ENCODE results near the gene IRF6. TPM values are rescaled to one million over a fixed set of nuclear protein-coding genes. Genes with fewer than 3 reads are reported as not detected.
A peak's percentile ranks its signal among the peaks of the same experiment; 100 is the strongest.

The IRF6 gene
- total RNA-seq, 2 experiments from 2014 or later = not detected

- H3K27ac ChIP-seq (ENCODE audit: low read depth, low read length, poor library complexity, severe bottlenecking) = peak overlapping the region; percentile 40
Observed at GRCh38 chr1:209775678-209776077, 30.3 kb downstream of the IRF6 start.

GRCh38 chr1:209774592-209774991 lies 31.4 kb downstream of the IRF6 start:
- H2AFZ ChIP-seq (ENCODE audit: low read length) = no peak overlapping the region
- TF ChIP-seq EZH2phosphoT487 (IDR thresholded peaks at IDR 0.05; ENCODE audit: borderline replicate concordance, low read depth, low read length) (no peak), CTCF (conservative IDR thresholded peaks at IDR 0.05; ENCODE audit: low read length) (no peak)
- BruUV-seq (replicated peaks) = no TSS peak
- peak overlapping the region; percentile 40 for H3K27ac ChIP-seq (ENCODE audit: low read depth, low read length, poor library complexity, severe bottlenecking)
- intact Hi-C loops (cut with micrococcal nuclease; ENCODE audit: unreplicated experiment) = no loop called here
- H3K79me2 ChIP-seq (ENCODE audit: insufficient read depth, low read depth, low read length) = no peaks in the 10 kb centered on the region
- DNase-seq (ENCODE audit: low spot score) = peak; percentile 44
- H3K36me3 ChIP-seq (ENCODE audit: insufficient read depth, low read length) = peaks cover 43% of the 10 kb centered on the region
- no peaks in the 10 kb centered on the region for H4K20me1 ChIP-seq (ENCODE audit: insufficient read depth, low read length)
- ChIA-PET CTCF (ENCODE audit: unreplicated experiment) (no interaction called here), POLR2A (interaction anchor here (1.0 to 3.2 kb wide), 4 partner anchors 8 to 18 kb away, joined by 4 to 24 read pairs (median 10); partner anchors contain the start of genes C1orf74 and TRAF3IP3)
- H3K9me3 ChIP-seq (ENCODE audit: low read length) = no peaks in the 10 kb centered on the region
- peak overlapping the region; percentile 20 for H3K4me3 ChIP-seq (ENCODE audit: low read depth, low read length, poor library complexity, severe bottlenecking)
- no peaks in the 10 kb centered on the region for H3K9me2 ChIP-seq (ENCODE audit: insufficient read depth, low read length)
- peaks cover 33% of the 10 kb centered on the region for H3K4me1 ChIP-seq (ENCODE audit: insufficient read depth, low read length, poor library complexity, severe bottlenecking)
- H3K4me2 ChIP-seq (ENCODE audit: low read length) = peak overlapping the region; percentile 68

More at GRCh38 chr1:209775678-209776077, 30.3 kb downstream of the IRF6 start:
- ChIA-PET POLR2A (interaction anchor here (1.0 to 2.5 kb wide), 6 partner anchors 8 to 20 kb away, joined by 3 to 11 read pairs (median 4); partner anchors contain the start of genes C1orf74 and TRAF3IP3), CTCF (ENCODE audit: unreplicated experiment) (no interaction called here)
- no TSS peak for BruUV-seq (replicated peaks)
- no peaks in the 10 kb centered on the region for H4K20me1 ChIP-seq (ENCODE audit: insufficient read depth, low read length)
- DNase-seq (ENCODE audit: low spot score) = peak; percentile 21
- peak overlapping the region; percentile 68 for H3K4me2 ChIP-seq (ENCODE audit: low read length)
- intact Hi-C loops (cut with micrococcal nuclease; ENCODE audit: unreplicated experiment) = no loop called here
- H3K4me3 ChIP-seq (ENCODE audit: low read depth, low read length, poor library complexity, severe bottlenecking) = peak overlapping the region; percentile 20
- no peaks in the 10 kb centered on the region for H3K79me2 ChIP-seq (ENCODE audit: insufficient read depth, low read depth, low read length)
- no peak overlapping the region for H2AFZ ChIP-seq (ENCODE audit: low read length)
- no peaks in the 10 kb centered on the region for H3K9me2 ChIP-seq (ENCODE audit: insufficient read depth, low read length)
- H3K36me3 ChIP-seq (ENCODE audit: insufficient read depth, low read length) = peaks cover 52% of the 10 kb centered on the region
- no peaks in the 10 kb centered on the region for H3K9me3 ChIP-seq (ENCODE audit: low read length)
- TF ChIP-seq CTCF (conservative IDR thresholded peaks at IDR 0.05; ENCODE audit: low read length) (no peak), EZH2phosphoT487 (IDR thresholded peaks at IDR 0.05; ENCODE audit: borderline replicate concordance, low read depth, low read length) (no peak)
- H3K4me1 ChIP-seq (ENCODE audit: insufficient read depth, low read length, poor library complexity, severe bottlenecking) = peaks cover 27% of the 10 kb centered on the region

- H3K4me1 ChIP-seq (ENCODE audit: insufficient read depth, low read length, poor library complexity, severe bottlenecking) = peaks cover 54% of the 10 kb centered on the region
- BruUV-seq (replicated peaks) = no TSS peak
- CTCF ChIA-PET (ENCODE audit: unreplicated experiment) = no interaction called here
- DNase-seq (ENCODE audit: low spot score) = no peak
- no peak overlapping the region for H3K4me2 ChIP-seq (ENCODE audit: low read length)
- peaks cover 25% of the 10 kb centered on the region for H3K36me3 ChIP-seq (ENCODE audit: insufficient read depth, low read length)
- no peak overlapping the region for H2AFZ ChIP-seq (ENCODE audit: low read length)
- H3K9me3 ChIP-seq (ENCODE audit: low read length) = no peaks in the 10 kb centered on the region
- intact Hi-C loops (cut with micrococcal nuclease; ENCODE audit: unreplicated experiment) = no loop called here
- no peak overlapping the region for H3K27ac ChIP-seq (ENCODE audit: low read depth, low read length, poor library complexity, severe bottlenecking)
- POLR2A ChIA-PET = interaction anchor here (0.6 to 3.2 kb wide), 4 partner anchors 8 to 585 kb away, joined by 3 to 24 read pairs (median 4); partner anchors contain the start of gene TRAF3IP3
- no peaks in the 10 kb centered on the region for H4K20me1 ChIP-seq (ENCODE audit: insufficient read depth, low read length)
- no peaks in the 10 kb centered on the region for H3K79me2 ChIP-seq (ENCODE audit: insufficient read depth, low read depth, low read length)
- H3K9me2 ChIP-seq (ENCODE audit: insufficient read depth, low read length) = no peaks in the 10 kb centered on the region
- H3K4me3 ChIP-seq (ENCODE audit: low read depth, low read length, poor library complexity, severe bottlenecking) = no peak overlapping the region
- TF ChIP-seq CTCF (conservative IDR thresholded peaks at IDR 0.05; ENCODE audit: low read length) (no peak), EZH2phosphoT487 (IDR thresholded peaks at IDR 0.05; ENCODE audit: borderline replicate concordance, low read depth, low read length) (no peak)
Observed at GRCh38 chr1:209772126-209772525, 33.8 kb downstream of the IRF6 start.

Data from OCI-LY7 (cell line).